ENCODE results near the gene ZBED4. TPM values are rescaled to one million over a fixed set of nuclear protein-coding genes. Genes with fewer than 3 reads are reported as not detected.

ZBED4 gene
- total RNA-seq, 1 experiment from 2014 or later, result 23.0 TPM

DNA sequence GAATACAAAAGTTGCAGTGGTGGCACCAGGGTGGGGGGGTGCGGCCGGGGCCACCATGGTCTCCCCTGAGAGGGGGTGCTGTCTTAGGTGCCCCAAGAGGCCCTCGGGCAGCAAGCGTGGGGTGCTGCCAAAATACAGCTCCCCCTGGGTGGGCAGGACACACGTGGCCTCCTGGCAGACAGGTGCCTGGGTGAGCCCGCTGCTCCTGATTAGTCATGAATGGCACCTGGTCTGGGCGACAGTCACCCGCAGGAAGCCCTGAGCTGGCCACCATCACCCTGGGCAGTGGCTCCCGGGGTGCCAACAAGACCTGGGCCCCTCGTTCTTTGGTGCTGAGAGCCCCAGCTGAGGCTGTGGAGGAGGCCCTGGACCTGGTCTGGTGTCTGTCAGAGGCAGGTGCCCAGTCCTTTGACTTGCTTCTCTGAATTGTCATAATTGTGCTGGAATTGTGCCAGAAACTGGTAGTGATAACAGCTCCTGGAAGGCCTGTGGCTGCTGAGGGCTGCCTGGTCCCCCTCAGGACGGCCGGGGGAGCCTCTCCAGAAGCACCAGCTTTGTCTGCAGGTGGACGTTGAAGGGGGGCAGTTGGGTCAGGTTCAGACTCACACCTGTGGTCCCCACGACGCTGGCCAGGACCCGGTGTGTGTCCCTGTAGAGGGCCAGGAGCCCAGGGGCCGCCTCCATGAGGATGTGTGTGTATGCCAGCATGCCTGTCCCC is 49.8 kb downstream of the ZBED4 start:
- Mint-ChIP-seq H3K4me3 (no peak overlapping the region), H3K9me3 (peaks cover 7 to 11% of the 10 kb centered on the region in 2 experiments; a peak in 4 of 5 replicates)

More for the DNA sequence above, 49.8 kb downstream of the ZBED4 start:
- no peaks in the 10 kb centered on the region for H3K4me1 ChIP-seq (ENCODE audit: insufficient read depth, low read length)
- H3K9ac ChIP-seq (ENCODE audit: extremely low read depth, insufficient read length, low read length), result no peak overlapping the region
- H3K56ac ChIP-seq (ENCODE audit: insufficient read length, low read depth, low read length), result no peak overlapping the region
- peaks cover 0 to 6% of the 10 kb centered on the region in 2 experiments; a peak in 1 of 4 replicates for H3K4me1 Mint-ChIP-seq
- TF ChIP-seq, protein P1, sequence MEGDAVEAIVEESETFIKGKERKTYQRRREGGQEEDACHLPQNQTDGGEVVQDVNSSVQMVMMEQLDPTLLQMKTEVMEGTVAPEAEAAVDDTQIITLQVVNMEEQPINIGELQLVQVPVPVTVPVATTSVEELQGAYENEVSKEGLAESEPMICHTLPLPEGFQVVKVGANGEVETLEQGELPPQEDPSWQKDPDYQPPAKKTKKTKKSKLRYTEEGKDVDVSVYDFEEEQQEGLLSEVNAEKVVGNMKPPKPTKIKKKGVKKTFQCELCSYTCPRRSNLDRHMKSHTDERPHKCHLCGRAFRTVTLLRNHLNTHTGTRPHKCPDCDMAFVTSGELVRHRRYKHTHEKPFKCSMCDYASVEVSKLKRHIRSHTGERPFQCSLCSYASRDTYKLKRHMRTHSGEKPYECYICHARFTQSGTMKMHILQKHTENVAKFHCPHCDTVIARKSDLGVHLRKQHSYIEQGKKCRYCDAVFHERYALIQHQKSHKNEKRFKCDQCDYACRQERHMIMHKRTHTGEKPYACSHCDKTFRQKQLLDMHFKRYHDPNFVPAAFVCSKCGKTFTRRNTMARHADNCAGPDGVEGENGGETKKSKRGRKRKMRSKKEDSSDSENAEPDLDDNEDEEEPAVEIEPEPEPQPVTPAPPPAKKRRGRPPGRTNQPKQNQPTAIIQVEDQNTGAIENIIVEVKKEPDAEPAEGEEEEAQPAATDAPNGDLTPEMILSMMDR (conservative IDR thresholded peaks at IDR 0.05), result no peak
- no peak overlapping the region for H2BK5ac ChIP-seq (ENCODE audit: insufficient read length, low read length)
- H3K27me3 Mint-ChIP-seq (ENCODE audit: low read depth), result no peaks in the 10 kb centered on the region
- no peak overlapping the region for H2BK20ac ChIP-seq (ENCODE audit: low read depth, low read length, poor library complexity, severe bottlenecking)
- peaks cover 35 to 57% (median 56%) of the 10 kb centered on the region in 3 experiments for H3K36me3 Mint-ChIP-seq (ENCODE audit: insufficient read depth in 1 of 3, low read depth in 3 of 3)
- no peaks in the 10 kb centered on the region for H3K79me2 ChIP-seq (ENCODE audit: insufficient read depth, low read length)
- peaks cover 5% of the 10 kb centered on the region for H4K20me1 ChIP-seq (ENCODE audit: control insufficient read depth, insufficient read depth, insufficient read length)
- no peak overlapping the region for H3K23ac ChIP-seq (ENCODE audit: insufficient read length, low read depth, low read length)
- no peak overlapping the region for H2BK12ac ChIP-seq (ENCODE audit: insufficient read length, low read depth, low read length)
- H2AK5ac ChIP-seq (ENCODE audit: insufficient read length, low read length), result no peak overlapping the region
- no peak overlapping the region for H3K4ac ChIP-seq (ENCODE audit: low read depth, low read length)
- no peak overlapping the region for H4K91ac ChIP-seq (ENCODE audit: insufficient read length, low read depth, low read length)
- no peak overlapping the region for H3K14ac ChIP-seq (ENCODE audit: insufficient read depth, low read length)
- no peaks in the 10 kb centered on the region for H3K79me1 ChIP-seq (ENCODE audit: insufficient read depth, low read depth, low read length, poor library complexity, severe bottlenecking)
- no peaks in the 10 kb centered on the region for H3K27me3 ChIP-seq (ENCODE audit: insufficient read depth, low read length)
- no peak overlapping the region for H4K8ac ChIP-seq (replicated peaks; ENCODE audit: insufficient read length, low read depth, low read length)
- H3K9me3 ChIP-seq (ENCODE audit: control insufficient read depth, low read depth, low read length), result no peaks in the 10 kb centered on the region
- H2AFZ ChIP-seq (ENCODE audit: low read length), result no peak overlapping the region
- WGBS (ENCODE audit: extremely low coverage, insufficient read length, low lambda C conversion rate), result no CpG with 5 or more reads among the region's 17 CpGs
- H2BK15ac ChIP-seq (ENCODE audit: low read depth, low read length), result no peak overlapping the region
- no peak overlapping the region for H4K5ac ChIP-seq (ENCODE audit: insufficient read length, low read depth, low read length)
- H2BK120ac ChIP-seq (ENCODE audit: low read depth, low read length, poor library complexity, severe bottlenecking), result no peak overlapping the region
- H3K18ac ChIP-seq (ENCODE audit: insufficient read length, low read depth, low read length), result no peak overlapping the region
- H3K27ac Mint-ChIP-seq, result no peak overlapping the region
- H3K23me2 ChIP-seq (ENCODE audit: insufficient read length, low read depth, low read length, poor library complexity, severe bottlenecking), result no peaks in the 10 kb centered on the region
- no peak overlapping the region for H3K27ac ChIP-seq (ENCODE audit: insufficient read length, low read depth, low read length)
- no peak overlapping the region for H3T11ph ChIP-seq (ENCODE audit: low read length)
- no peak for DNase-seq
- no peak overlapping the region for H3K4me2 ChIP-seq (ENCODE audit: insufficient read depth, insufficient read length, low read length)

All from H9 (cell line).